GM11168 (cell line): ENCODE measurements around the gene PANK1.
"Not testable (repeated sequence)": the region's sequence is repeated elsewhere in the genome, so short reads cannot be mapped to it uniquely, and the experiment has no call there.

Experiments
- in situ Hi-C: fragments of 300-500 bp; cut with MboI; formaldehyde crosslinking; loops from one replicate; pipeline ENCODE4 v1.12.0; 2022; ENCODE audit warnings: low sequenced_read_pairs; ENCODE audit not compliant: unreplicated experiment

The PANK1 gene

GRCh38 chr10:89622151-89622550 is 22.9 kb downstream of the PANK1 start:
- in situ Hi-C loops: no loop called here

- in situ Hi-C loops: no loop called here
Observed at GRCh38 chr10:89621438-89621837, 23.6 kb downstream of the PANK1 start.

- in situ Hi-C loops: not testable (repeated sequence)
Observed at GRCh38 chr10:89620296-89620695, 24.7 kb downstream of the PANK1 start.

GRCh38 chr10:89615824-89616223 is 29.2 kb downstream of the PANK1 start:
- in situ Hi-C loops: no loop called here

GRCh38 chr10:89615112-89615511 is 29.9 kb downstream of the PANK1 start:
- in situ Hi-C loops: no loop called here

GRCh38 chr10:89613582-89613981 is 31.5 kb downstream of the PANK1 start:
- in situ Hi-C loops: no loop called here

GRCh38 chr10:89611282-89611681 is 33.8 kb downstream of the PANK1 start:
- in situ Hi-C loops: no loop called here

- in situ Hi-C loops: no loop called here
Observed at GRCh38 chr10:89609833-89610346, 35.2 kb downstream of the PANK1 start.

GRCh38 chr10:89604200-89604599 is 40.8 kb downstream of the PANK1 start:
- in situ Hi-C loops: no loop called here

GRCh38 chr10:89602919-89603318 is 42.1 kb downstream of the PANK1 start:
- in situ Hi-C loops: no loop called here

GRCh38 chr10:89601728-89602361 is 43.2 kb downstream of the PANK1 start:
- in situ Hi-C loops: no loop called here

- in situ Hi-C loops: no loop called here
Observed at GRCh38 chr10:89600041-89600440, 45.0 kb downstream of the PANK1 start.

GRCh38 chr10:89593043-89593442 is 52.0 kb downstream of the PANK1 start:
- in situ Hi-C loops: no loop called here

GRCh38 chr10:89592539-89592938 is 52.5 kb downstream of the PANK1 start:
- in situ Hi-C loops: no loop called here

GRCh38 chr10:89591796-89592271 is 53.2 kb downstream of the PANK1 start:
- in situ Hi-C loops: no loop called here

GRCh38 chr10:89591111-89591795 is 53.8 kb downstream of the PANK1 start:
- in situ Hi-C loops: no loop called here

GRCh38 chr10:89590326-89590725 is 54.7 kb downstream of the PANK1 start:
- in situ Hi-C loops: no loop called here

GRCh38 chr10:89589101-89589720 is 55.8 kb downstream of the PANK1 start:
- in situ Hi-C loops: no loop called here

- in situ Hi-C loops: no loop called here
Observed at GRCh38 chr10:89588671-89589070, 56.4 kb downstream of the PANK1 start.

GRCh38 chr10:89582022-89582421 is 63.0 kb downstream of the PANK1 start:
- in situ Hi-C loops: no loop called here

- in situ Hi-C loops: no loop called here
Observed at GRCh38 chr10:89580243-89580642, 64.8 kb downstream of the PANK1 start.
